Prostate gland (tissue), 2 donors: ENCODE results near the gene TNXB.

Experiments
- CTCF ChIP-seq, 4 experiments: fragments of 200-600 bp in 2 of 4; fragments of 450-650 bp in 2 of 4; sonication (generic) in 2 of 4; IDR thresholded peaks; 1 replicate in 3 of 4; 2 replicates in 1 of 4; pipeline ENCODE4 v1.5.1; 2016 to 2019; ENCODE audit warnings: antibody characterized with exemption in 4 of 4, mild to moderate bottlenecking in 2 of 4, moderate library complexity in 2 of 4
- POLR2A ChIP-seq: fragments of 450-650 bp; IDR thresholded peaks from one replicate; pipeline ENCODE4 v1.6.1; 2016; ENCODE audit warnings: antibody characterized with exemption, mild to moderate bottlenecking
- POLR2AphosphoS5 ChIP-seq: sonication (generic); formaldehyde crosslinking; IDR thresholded peaks from one replicate; pipeline ENCODE4 v1.6.1; 2017; ENCODE audit warnings: antibody characterized with exemption

DNA sequence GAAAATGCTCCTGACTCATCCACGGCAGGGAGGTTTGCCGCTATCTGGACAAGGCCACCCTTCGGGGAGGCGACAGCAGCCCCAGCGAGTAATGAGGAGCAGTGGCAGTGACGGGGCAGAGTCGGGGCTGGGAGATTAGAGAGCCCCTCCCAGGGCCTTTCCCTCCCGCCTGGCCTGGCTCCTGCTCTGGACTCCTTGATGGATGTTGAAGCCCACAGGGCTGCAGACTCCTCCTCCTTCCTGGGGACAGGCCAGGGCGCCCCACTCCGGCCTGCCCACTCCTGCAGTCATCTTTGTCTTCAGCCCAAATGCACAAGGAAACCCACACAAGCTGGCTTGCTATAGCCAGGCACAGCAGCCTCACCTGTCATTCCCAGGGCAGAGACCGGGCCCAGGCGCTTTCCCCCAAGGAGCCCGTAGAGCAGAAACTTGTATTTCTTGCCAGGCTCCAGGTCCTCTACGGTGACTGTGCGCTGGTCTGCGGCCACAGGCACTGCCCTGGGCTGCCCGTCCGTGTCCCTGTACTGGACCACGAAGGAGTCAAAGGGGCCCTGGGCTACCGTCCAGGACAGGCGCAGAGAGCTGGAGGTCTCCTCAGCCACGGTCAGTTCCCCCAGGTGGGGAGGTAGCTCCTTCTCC is 63.2 kb downstream of the TNXB start:
- no peak for TF ChIP-seq POLR2A
- no peak for TF ChIP-seq CTCF (IDR thresholded peaks at IDR 0.05)
- no peak for TF ChIP-seq POLR2AphosphoS5
